NCI-H187 (cell line): ENCODE results near the gene UBR3.

Source experiments
- DNase-seq, 2 experiments: peaks; one replicate each; lab custom pipeline; 2025; lab: John Stamatoyannopoulos, UW

The UBR3 gene

DNA sequence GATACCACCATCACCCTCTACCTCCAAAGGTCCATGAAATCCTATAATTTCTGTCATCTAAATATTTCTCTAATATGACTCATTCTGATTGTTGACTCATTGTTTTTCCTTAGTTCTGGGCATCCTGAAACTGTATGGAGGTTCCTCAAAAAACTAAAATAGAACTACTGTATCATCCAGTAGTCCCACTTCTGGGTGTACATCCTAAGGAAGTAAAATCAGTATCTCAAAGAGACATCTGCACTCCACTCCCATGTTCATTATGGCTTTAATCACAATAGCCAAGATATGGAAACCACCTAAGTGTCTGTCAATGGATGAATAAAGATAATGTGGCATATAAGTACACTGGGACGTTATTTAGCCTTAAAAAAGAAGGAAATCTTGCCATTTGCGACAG lies 224.9 kb downstream of the UBR3 start:
- DNase-seq, result no peak

GRCh38 chr2:170054997-170055396 lies 227.7 kb downstream of the UBR3 start:
- DNase-seq, result no peak

- no peak for DNase-seq
These were observed 229.6 kb downstream of the UBR3 start for GRCh38 chr2:170056900-170057299.

DNA sequence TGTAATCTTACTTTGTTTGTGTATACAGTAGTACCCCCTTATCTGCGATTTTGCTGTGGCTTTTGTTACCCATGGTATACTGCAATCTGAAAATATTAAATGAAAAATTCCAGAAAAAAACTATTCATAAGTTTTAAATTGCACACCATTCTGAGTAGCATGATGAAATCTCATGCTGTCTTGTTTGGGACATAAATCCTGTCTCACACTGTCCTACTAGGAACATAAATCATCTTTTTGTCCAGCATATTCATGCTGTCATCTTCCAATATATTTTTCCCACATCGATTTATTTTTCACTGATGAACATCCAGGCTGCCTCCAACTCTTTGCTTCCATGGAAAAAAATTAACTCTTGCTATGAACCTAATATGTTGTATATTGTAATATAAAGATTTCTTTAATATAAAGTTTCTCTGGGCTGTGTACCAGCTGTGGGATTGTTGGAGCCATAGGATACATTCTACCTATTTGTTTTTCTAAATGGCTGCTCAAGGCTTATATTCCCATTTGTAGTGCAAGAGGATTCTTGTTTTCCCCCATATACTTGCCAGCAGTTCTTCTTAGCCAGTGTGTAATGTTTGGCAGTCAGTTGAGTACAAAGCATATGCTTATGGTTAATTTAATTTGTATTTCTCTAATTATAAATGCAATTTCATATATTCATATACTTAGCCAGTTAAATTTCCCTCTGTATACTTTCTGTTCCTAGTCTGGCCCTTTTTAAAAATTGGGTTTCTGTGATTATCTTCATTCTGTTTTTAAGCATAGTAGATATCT lies 236.4 kb downstream of the UBR3 start:
- no peak for DNase-seq

DNA sequence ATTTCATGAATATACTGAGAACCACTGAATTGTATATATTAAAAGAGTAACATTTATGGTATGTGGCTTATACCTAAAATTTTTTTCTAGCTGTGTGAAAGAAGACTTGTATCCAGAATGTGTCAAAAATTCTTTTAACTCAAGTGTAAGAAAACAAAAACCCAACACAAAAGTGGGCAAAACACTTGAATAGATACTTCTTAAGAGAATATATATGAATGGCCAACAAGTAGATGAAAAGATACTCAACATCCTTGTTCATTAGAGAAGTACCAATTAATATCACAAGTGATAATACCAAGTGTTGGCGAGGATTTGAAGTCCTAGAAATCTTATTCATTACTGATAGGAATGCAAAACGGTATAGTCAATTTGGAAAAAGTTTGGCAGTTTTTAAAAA lies 243.5 kb downstream of the UBR3 start:
- DNase-seq, result no peak

- DNase-seq, result no peak
These were observed 246.0 kb downstream of the UBR3 start for GRCh38 chr2:170073288-170073687.

DNA sequence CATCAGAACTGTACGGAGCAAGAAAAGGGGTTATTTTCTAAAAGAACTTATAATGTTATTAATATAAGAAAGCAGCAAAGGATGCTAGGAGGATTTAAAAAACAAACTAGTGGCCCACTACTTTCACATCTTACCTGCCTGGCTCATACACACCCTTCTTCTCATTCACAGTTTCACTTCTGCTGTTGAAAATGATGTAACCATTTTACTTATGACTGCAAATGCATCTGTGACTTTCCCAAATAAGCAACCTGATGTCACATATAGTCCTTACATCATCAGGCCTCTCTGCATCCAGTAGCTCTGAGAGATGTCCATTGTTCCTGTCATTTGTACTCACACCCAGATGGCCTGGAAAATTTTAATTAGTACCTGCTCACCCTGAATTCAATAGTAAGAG lies 248.9 kb downstream of the UBR3 start:
- no peak for DNase-seq

GRCh38 chr2:170077830-170078569 lies 250.7 kb downstream of the UBR3 start:
- DNase-seq, result no peak

DNA sequence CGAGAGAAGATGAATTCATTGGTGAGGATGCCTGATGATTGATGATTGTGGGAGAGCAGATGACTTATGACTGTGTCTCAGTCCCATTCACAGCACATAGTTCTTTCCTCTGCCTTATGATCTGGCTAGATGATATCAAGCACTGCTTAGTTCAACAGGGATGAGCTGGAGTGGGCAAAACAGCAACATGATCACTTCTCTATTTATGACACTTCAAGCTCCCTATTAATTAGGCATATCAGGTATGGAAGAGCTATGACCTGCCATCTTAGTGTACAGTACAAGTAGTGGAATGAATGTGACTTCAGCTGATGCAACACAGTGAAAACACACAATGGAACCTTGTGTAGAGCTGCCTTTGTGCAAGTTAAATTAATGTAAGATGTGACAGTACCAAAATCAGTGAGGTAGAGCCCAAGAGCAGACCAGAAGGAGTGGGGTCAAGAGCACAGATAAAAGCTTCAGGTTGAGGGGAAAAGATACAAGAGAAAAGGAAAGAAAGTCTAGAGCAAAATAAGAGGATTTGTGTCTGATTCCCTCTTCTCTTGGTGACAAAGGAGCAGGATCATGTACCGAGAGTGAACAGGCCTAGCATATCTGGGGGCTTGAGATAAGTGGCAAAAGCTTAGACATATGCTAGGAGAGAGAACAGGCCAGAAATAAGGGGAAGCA lies 257.7 kb downstream of the UBR3 start:
- DNase-seq, result no peak

DNA sequence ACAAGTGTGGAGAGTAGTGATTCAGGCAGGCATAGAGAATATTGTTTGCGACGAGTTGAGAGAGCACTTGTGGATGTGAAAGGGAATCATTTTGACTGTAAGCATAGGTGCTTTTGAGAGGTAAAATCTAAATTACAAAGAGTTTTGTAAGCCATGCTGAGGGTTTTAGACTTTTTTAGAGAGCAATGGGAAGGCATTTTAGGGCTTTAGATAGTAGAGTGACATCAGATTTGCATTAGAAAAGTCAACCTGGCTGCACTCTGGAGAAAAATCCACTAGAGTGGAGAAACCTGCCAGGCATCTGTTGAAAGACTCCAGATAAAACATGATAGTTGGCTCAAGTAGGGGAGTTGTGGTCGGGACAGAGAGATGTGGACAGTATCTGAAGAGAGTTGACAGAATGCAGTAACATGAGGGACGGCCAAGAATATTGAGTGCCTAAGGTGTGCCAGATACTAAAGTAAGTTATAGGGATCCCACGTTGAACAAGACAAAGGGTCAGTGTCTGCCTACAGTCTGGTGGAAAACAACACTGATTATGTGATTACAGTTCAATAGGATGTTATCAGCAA lies 258.9 kb downstream of the UBR3 start:
- no peak for DNase-seq

DNA sequence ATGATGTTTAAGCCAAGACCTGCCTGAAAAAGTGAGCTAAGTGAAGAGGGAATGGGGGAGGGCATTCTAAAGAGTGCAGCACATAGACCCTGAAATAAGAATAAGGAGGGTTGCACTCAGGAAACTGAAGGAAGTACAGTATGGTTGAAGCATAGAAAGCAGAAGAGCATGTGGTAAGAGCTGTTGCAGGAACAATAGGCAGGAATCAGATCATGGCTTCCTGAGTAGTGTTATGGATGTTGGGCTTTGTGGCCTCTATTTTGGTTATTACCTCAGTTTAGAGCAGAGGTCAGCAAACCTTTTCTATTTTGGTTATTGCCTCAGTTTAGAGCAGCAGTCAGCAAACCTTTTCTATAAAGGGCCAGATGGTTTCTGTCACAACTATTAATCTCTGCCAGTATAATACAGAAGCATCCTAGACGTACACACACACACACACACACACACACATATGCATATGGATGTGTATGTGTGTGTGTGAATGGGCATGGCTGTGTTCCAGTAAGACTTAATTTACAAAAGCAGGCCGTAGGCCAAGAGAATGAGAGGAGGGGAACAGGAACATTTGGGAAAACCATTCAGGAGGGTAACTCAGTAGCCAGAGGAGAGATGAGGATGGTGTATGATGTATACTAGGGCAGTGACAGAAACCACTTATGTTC lies 259.6 kb downstream of the UBR3 start:
- no peak for DNase-seq

GRCh38 chr2:170087413-170087793 lies 260.1 kb downstream of the UBR3 start:
- no peak for DNase-seq

- no peak for DNase-seq
These were observed 261.5 kb downstream of the UBR3 start for GRCh38 chr2:170088776-170089175.

GRCh38 chr2:170090229-170090628 lies 263.0 kb downstream of the UBR3 start:
- DNase-seq, result no peak

DNA sequence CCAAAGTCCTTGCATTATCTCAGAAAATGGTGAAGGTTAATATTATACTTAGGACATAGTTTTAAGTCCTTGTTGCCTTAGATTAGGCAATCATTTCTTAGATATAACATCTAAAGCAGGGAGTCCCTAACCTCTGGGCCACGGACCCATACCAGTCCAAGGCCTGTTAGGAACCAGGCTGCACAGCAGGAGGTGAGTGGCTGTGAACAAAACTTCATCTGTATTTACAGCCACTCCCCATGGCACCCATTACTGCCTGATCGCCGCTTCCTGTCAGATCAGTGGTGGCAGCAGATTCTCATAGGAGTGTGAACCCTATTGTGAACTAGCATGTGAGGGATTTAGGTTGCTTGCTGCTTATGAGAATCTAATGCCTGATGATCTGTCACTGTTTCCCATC lies 264.2 kb downstream of the UBR3 start:
- no peak for DNase-seq

DNA sequence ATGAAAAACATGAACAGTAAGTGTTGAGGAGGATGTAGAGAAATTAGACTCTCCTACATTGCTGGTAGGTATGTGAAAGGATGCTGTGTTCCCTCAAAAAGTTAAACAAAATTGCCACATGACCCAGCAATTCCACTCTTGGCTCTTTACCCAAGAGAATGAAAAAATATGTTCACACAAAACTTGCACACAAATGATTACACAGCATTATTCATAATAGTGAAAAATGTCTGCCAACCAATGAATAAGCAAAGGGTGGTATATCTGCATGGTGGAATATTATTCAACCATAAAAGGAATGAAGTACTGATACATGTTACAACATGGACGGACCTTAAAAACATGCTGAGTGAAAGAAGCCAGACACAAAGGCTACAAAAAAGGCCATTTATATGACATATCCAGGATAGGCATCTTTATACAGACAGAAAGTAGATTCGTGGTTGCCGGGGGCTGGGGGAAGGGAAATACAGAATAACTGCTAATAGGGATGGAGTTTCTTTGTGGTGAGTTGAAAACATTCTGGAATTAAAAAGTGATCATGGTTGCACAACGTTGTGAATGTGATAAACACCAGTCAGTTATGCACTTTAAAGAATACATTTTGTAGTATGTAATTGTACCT lies 265.3 kb downstream of the UBR3 start:
- no peak for DNase-seq

GRCh38 chr2:170095380-170095779 lies 268.1 kb downstream of the UBR3 start:
- no peak for DNase-seq

DNA sequence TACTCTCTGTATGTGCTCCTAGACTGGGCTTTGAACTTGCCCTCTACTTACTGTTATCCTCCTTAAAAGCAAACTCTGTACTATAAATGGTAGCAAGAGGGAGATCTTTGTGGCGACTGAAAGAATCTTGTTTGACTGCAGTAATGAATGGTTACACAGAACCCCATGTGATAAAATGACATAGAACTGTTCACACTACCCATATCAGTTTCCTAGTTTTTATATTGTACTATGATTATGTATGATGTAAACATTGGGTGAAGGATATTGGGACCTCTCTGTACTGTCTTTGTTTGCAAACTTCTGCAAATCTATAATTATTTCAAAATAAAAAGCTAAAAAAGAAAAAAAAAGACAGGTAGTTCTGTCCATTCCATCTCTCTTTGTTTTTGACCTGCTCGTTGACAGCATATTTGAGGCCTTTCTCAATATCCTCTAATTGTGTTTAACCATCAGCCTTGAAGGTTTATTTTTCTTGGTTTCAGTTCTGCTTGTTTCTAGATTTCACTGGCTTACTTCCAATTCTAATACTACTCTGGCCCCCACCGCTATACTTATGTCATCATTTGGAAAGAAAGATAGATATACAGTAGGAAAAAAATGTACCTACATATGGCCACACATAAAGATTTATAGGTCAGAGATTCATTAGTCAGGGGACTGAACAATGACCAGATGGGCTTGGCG lies 271.5 kb downstream of the UBR3 start:
- DNase-seq, result no peak

GRCh38 chr2:170101789-170102188 lies 274.5 kb downstream of the UBR3 start:
- DNase-seq, result no peak

GRCh38 chr2:170106102-170106840 lies 279.0 kb downstream of the UBR3 start:
- DNase-seq, result no peak
